ENCODE measurements around the gene RPS6KA2. TPM values are rescaled to one million over a fixed set of nuclear protein-coding genes. Genes with fewer than 3 reads are reported as not detected.

Gene RPS6KA2
- total RNA-seq, 1 experiment from 2014 or later, result 14.1 TPM

DNA sequence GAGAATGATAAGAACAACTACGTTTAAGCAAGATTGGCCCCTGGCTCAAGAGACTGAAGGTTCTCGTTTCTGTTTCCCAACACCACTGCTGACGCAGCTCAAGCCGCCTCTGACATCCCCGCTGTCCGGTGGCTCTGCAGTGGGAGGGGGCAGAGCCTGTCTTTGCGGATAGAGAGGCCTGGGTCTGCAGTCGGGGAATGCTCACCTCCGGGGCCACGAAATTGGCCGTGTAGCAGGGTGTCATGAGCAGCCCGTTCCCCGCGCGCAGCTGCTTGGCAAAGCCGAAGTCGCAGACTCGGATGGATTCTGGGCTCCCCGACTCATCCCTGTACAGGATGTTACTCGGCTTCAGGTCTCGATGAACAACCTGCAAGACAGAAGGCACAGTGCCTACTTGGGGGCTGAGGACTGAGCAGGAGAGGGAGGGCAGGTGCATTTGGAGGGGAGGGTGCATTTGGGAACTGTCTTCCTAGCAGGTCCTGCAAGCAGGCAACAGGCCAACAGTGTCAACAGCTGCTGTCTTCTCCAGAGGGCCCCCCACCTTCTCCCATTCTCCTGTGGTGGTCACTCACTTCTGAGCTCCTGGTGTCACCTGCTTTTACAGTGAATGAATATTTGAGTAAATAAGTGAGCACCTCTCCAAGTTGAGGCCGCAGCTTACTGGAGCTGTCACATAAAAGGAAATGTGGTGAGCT lies 203.9 kb downstream of the RPS6KA2 start:
- no peak overlapping the region for H3K4me3 ChIP-seq
- no peaks in the 10 kb centered on the region for H3K9me3 ChIP-seq
- no peaks in the 10 kb centered on the region for H3K36me3 ChIP-seq
- no peaks in the 10 kb centered on the region for H3K27me3 ChIP-seq
- no peak for DNase-seq

DNA sequence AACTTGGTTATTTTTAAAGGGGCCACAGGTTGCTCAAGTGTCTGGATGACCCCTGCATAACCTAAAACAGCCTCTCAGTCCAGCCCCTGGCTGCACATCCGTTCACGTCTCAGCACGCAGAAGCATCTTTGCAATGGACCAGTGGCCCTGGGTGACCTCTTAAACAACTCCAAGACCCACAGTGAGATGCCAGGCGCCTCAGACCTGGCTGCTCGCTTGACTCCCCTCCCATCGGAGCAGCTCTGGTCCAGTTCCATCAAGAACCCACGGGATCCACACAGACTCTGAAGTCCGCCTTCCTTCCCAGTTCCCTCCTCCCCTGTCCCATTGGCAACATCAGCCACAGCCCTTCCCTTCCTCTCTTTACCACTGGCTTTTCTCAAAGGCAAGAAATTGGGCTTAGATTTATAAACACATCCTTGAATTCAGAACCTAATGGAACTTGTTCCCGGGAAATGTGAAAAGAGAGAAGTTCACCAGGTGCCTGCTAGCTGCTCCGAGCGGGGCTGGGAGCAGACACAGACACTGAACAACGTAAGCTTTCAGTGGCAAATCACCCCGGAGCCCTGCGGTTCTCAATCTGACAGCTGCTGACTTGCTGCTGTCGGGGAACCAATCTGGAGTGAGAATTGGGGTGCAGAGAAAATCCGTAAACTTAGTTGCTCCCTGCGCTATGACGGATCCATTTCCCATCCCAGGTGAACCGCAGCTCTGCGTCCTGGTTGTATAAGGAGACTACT lies 204.7 kb downstream of the RPS6KA2 start:
- Histone ChIP-seq H3K36me3 (no peaks in the 10 kb centered on the region), H3K4me3 (no peak overlapping the region), H3K9me3 (no peaks in the 10 kb centered on the region), H3K27me3 (no peaks in the 10 kb centered on the region)
- DNase-seq, result no peak

DNA sequence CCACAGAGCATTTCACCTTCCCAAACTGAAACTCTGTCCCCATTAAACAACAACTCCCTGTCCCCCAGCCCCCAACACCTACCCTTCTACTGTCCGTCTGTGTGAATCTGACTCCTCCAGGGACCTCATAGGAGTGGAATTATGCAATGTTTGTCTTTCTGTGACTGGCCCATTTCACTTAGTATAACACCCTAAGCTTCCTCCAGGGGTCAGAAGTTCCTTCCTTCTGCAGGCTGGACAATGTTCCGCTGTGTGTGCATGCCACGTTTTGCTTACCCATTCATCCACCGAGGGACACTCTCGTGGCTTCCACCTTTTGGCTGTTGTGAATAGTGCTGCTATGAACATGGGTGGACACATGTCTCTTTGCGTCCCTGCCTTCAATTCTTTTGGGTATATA lies 206.7 kb downstream of the RPS6KA2 start:
- DNase-seq, result no peak
- Histone ChIP-seq H3K9me3 (no peaks in the 10 kb centered on the region), H3K4me3 (no peak overlapping the region), H3K36me3 (no peaks in the 10 kb centered on the region), H3K27me3 (no peaks in the 10 kb centered on the region)

DNA sequence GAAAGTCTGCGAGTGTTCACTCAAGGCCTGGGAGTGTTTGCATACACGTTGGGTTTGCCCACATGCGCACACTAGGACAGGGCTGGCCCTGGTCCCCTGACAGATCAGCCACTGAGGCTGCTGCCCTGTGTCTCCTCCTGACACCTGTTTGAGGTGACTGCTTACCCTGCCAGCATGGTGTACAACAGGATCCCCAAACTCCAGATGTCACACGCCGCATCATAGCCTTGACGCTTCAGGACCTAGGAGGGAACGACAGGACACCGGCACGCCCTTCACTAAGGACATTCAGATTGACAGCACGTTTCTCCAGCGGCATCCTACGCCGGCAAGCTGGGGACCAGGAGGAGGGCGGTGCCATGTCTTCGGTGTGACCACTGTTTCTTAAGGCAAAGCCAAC lies 207.3 kb downstream of the RPS6KA2 start:
- no peaks in the 10 kb centered on the region for H3K36me3 ChIP-seq

DNA sequence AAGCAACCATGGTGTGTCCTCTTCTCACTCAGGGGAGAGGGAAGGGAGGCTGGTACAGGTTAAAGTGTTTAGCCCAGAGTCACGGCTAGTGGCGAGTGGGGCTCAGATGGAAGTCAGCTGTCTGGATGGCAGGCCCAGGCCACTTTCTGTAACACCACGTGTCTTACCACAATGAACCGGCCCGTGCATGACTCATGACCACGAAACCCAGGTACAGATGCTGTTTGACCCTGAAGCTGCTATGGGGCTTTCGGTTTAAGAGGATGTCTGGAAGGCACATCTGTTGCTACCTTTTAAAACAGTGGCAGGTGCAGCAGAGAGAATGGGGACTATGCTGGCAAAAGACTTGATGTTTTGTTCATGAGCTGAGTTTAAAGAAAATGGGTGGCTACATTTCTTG lies 207.8 kb downstream of the RPS6KA2 start:
- Histone ChIP-seq H3K9me3 (no peaks in the 10 kb centered on the region), H3K36me3 (no peaks in the 10 kb centered on the region), H3K27me3 (no peaks in the 10 kb centered on the region), H3K4me3 (no peak overlapping the region)
- no peak for DNase-seq

More for the DNA sequence above, 207.3 kb downstream of the RPS6KA2 start:
- H3K9me3 ChIP-seq, result no peaks in the 10 kb centered on the region
- no peak overlapping the region for H3K4me3 ChIP-seq
- no peak for DNase-seq
- no peaks in the 10 kb centered on the region for H3K27me3 ChIP-seq

DNA sequence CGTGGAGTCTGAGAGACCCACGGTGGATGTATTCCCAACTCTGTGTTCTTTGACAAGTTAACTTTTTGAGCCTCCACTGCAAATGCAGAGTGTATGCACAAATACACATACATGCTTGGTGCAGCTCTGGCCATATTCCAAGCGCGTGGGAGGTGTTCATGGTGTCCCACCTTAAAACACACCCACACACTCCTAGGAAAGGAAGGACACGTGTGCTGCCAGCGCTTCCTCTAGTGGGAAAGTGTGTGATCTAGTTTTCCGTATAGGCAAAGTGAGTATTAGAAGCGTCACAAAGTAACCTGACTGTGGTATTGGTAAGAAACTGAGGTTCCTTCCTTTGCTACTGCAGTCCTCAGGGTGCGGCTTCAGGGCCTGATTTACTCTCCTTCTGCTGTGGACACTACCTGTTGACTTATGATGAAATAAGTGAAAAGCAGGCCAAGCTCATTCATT lies 208.3 kb downstream of the RPS6KA2 start:
- H3K27me3 ChIP-seq, result no peaks in the 10 kb centered on the region
- no peak overlapping the region for H3K4me3 ChIP-seq
- DNase-seq, result no peak
- no peaks in the 10 kb centered on the region for H3K9me3 ChIP-seq
- no peaks in the 10 kb centered on the region for H3K36me3 ChIP-seq

DNA sequence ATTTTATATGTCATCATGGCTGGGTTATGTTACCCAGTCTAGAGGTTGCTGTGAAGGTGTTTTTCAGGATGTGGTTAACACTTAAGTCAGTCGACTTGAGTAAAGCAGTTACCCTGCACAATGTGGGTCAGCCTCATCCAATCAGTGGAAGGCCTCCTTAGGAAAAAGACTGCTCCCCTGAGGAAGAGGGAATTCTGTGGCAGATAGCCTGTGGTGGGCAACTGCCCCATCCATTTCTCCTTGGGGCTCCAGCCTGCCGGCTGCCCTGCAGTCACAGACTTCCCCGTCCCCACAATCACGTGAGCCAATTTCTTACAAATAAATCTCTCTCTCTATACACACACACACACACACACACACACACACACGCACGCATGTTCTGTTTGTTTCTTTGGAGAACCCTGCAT lies 209.8 kb downstream of the RPS6KA2 start:
- H3K27me3 ChIP-seq, result no peaks in the 10 kb centered on the region
- DNase-seq, result no peak
- no peak overlapping the region for H3K4me3 ChIP-seq
- no peaks in the 10 kb centered on the region for H3K9me3 ChIP-seq
- H3K36me3 ChIP-seq, result no peaks in the 10 kb centered on the region

DNA sequence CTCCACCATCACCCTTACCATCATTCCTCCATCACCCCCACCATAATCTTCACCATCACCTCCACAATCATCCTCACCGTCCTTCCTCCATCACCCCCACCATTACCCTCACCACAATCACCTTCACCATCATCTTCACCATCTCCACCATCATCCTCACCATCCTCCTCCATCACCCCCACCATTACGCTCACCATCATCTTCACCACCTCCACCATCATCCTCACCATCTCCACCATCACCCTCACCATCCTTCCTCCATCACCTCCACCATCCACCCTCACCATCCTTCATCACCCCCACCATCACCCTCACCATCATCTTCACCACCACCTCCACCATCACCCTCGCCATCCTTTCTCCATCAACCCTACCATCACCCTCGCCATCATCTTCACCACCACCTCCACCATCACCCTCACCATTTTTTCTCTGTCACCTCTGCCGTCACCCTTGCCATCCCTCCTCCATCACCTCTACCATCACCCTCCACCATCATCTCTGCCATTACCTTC lies 211.2 kb downstream of the RPS6KA2 start:
- Histone ChIP-seq H3K4me3 (no peak overlapping the region), H3K9me3 (no peaks in the 10 kb centered on the region), H3K27me3 (no peaks in the 10 kb centered on the region), H3K36me3 (no peaks in the 10 kb centered on the region)
- DNase-seq, result no peak

DNA sequence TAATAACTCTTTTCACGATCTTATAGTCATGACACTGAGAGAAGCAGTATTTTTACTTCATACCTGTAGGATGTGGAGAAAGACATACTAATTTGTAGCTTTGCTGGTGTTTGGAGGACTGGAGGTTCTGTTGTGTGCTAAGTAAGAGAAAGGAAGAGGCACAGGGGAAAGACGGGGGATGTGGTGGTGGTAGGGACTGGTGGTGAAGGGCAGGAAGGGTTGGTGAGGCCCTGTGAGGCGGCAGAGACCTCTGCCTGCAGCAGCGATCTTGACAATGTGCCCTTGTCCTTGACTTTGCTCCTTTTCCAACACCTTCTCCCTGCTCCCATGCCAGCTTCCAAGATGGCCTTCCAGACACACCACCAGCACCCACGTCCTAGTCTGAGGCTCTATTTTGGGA lies 211.7 kb downstream of the RPS6KA2 start:
- Histone ChIP-seq H3K36me3 (no peaks in the 10 kb centered on the region), H3K27me3 (no peaks in the 10 kb centered on the region)
- DNase-seq, result no peak

DNA sequence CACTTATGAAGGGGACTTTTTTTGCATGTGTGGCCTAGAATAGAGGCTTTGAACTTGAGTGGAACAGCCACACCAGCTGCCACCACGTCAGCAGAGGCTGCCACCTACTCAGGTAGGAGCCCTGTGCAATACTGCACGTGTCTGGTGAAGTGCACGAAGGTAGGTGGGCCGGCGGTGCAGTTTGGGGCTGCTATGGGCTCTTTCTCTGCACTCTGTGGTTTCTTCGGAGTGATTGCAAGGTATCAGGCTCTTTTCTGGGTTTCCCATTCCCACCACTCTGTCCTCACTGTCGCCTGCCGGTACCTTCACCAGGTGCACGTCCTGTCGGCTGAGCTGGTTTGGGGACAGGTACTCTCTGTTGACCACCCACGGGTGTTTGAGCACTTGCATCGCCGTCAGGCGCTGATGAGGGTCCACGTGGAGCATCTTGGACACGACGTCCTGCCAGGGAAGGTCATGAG lies 213.5 kb downstream of the RPS6KA2 start:
- DNase-seq, result no peak
- H3K4me3 ChIP-seq, result no peak overlapping the region
- no peaks in the 10 kb centered on the region for H3K27me3 ChIP-seq
- H3K36me3 ChIP-seq, result no peaks in the 10 kb centered on the region
- no peaks in the 10 kb centered on the region for H3K9me3 ChIP-seq

More for the DNA sequence above, 211.7 kb downstream of the RPS6KA2 start:
- Histone ChIP-seq H3K9me3 (no peaks in the 10 kb centered on the region), H3K4me3 (no peak overlapping the region)

DNA sequence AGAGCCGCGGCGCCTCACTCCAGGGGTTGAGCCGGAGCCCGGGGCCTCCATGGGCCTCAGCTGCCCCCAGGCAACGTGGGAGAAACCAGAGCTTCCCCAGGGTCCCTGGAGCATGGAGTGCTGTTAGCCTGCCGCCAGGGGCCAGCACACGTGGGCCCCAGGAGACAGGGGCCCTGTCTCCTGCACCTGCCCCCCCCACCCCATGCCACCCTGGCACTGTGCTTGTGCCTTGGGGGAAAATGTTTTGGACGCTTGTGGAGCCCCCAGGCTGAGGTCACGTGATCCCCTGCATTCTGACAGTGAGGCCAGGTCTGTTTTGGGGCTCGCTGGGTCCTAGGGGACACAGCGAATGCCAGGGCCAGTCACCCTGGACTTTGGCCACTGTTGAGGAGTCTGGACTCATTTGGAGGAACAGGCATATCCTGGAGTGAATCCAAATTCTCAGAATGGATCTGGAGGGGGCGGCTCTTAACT lies 214.1 kb downstream of the RPS6KA2 start:
- H3K36me3 ChIP-seq, result no peaks in the 10 kb centered on the region
- no peak for DNase-seq
- H3K27me3 ChIP-seq, result no peaks in the 10 kb centered on the region
- H3K9me3 ChIP-seq, result no peaks in the 10 kb centered on the region
- H3K4me3 ChIP-seq, result no peak overlapping the region

DNA sequence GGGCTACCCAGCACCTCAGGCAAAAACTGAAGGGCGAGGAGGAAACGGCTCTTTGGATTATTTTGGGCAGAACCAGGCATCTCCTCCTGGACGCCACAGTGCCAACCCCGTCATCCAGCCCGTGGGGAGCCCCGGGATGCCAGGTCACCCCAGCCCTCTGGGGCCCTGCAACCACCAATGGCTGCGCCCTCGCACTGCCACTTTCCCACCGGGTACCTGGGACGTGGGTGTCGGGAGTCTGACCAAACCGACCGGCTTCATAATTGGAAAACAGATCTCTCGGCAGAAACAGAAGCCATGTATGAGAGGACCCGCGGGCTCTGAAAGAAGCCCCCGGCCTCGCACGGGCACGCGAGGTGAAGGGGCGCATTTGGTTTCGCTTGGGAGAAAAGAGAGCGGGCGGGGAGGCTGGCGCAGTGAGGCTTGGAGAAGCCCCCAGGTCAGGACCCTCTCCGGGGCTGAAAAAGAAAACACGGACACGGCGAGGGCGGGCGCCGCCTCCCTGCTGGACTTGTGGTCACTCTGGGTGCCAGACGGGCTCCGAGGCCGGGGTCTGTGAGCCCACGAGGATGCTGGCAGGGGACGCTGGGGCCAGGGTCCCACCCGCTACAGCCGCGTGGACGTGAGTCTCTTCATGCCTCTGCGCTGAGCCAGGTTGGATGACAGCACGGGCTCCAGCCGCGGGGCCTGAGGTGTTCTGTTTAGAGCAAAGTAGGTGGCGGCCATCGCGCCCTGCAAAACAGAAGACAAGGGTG lies 214.7 kb downstream of the RPS6KA2 start:
- Histone ChIP-seq H3K4me3 (no peak overlapping the region), H3K9me3 (no peaks in the 10 kb centered on the region), H3K36me3 (no peaks in the 10 kb centered on the region), H3K27me3 (no peaks in the 10 kb centered on the region)
- no peak for DNase-seq

DNA sequence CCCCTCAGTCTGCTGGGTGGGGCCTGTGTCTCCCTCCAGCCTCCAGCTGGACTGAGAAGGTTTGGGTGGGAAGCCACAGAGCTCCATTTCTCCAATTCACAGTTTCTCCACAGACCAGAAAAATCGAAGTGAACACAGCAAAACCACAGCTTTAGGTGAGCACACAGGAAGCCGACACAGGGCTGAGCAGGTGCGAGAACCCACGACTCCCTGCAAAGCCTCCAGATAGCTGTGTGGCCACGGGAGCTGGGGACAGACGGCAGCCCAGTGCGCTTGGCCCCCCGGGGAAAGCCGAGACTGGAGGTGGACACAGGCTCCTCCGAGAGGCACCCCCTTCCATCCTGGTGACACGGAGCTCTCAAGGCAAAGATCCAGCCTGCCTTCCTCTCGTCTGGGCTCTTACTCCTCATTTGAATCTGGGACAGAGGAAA lies 215.3 kb downstream of the RPS6KA2 start:
- Histone ChIP-seq H3K9me3 (no peaks in the 10 kb centered on the region), H3K36me3 (no peaks in the 10 kb centered on the region), H3K27me3 (no peaks in the 10 kb centered on the region), H3K4me3 (no peak overlapping the region)
- DNase-seq, result no peak

DNA sequence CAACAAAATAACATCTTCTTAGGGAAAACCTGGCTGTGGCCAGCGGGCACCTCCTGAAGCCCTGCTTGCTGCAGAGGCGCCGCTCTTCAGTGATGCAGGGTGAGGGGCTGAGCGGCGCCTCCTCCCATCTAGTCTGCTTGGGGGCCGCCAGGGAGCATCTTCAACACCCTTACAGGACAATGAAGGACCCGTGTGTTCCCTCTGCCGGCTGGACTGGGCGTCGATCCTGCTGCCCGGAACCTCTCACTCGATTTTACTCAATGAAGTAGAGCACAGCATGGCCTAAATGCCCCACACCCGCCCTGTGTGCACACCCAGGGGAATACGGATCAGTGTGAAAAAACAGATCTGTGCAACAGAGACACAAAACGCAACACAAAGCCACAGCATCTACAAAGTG lies 215.8 kb downstream of the RPS6KA2 start:
- Histone ChIP-seq H3K9me3 (no peaks in the 10 kb centered on the region), H3K27me3 (no peaks in the 10 kb centered on the region), H3K36me3 (no peaks in the 10 kb centered on the region), H3K4me3 (no peak overlapping the region)
- DNase-seq, result no peak

DNA sequence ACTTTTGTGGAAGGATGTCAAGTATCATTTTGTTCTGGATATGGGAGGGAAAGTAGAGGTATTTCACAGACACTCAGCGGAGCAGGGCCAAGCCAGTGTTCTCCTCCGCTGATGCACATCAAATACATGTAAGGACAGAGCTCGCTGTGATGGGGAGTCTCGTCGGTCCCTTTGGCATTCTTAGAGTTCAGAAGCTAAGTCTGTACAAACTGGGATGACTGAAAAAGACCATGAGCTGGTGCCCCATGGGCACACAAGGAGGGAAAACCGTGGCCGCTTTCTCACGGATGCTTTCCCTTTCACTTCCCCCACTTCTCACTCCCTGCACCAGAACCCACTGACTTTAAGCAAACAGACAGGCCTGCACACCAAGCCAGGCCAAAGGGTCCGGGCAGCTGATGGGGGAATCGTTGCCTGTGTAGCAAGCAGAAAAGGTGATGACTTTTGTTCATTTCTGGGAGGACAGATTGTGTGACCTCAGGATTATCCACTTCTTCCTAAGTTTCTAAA lies 216.6 kb downstream of the RPS6KA2 start:
- H3K27me3 ChIP-seq, result no peaks in the 10 kb centered on the region
- H3K9me3 ChIP-seq, result no peaks in the 10 kb centered on the region
- no peak for DNase-seq
- H3K36me3 ChIP-seq, result no peaks in the 10 kb centered on the region
- no peak overlapping the region for H3K4me3 ChIP-seq

DNA sequence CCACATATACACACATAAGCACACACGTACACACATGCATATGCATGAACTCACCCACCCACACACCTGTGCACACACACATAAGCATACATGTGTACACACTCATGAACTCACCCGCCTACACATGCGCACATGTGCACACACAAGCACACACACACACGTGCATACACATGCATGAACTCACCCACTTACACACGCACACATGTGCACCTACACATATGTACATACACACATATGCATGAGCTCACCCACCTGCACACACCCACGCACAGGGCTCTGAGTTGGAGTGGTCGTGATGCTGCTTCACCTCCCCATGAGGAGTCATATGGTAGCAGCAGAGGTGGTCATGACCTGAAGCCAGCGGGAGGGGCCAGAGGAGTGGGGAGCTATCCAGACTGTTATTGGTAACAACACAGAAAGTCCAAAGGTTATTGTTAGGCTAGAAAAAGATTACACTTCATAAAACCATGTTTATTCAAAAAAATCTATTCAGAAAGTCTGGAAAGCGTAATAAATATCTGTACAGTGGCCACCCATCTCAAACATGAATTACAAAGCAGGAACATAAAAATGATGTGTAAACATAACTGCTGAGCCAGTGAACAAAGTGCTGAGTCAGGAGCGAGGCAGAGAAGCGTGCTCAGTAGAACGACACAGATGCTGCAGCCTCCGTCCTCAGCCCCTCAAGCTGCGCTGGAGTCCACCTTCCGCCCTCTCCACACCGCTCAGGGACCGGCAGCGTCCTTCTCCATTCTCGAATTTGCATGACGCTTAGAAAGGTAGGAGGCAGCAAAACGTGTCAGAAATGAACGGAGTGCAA lies 217.9 kb downstream of the RPS6KA2 start:
- no peaks in the 10 kb centered on the region for H3K9me3 ChIP-seq
- no peaks in the 10 kb centered on the region for H3K27me3 ChIP-seq
- H3K36me3 ChIP-seq, result no peaks in the 10 kb centered on the region
- no peak for DNase-seq
- no peak overlapping the region for H3K4me3 ChIP-seq
